Measurements from ENCODE around the gene ANO3.

The ANO3 gene

DNA sequence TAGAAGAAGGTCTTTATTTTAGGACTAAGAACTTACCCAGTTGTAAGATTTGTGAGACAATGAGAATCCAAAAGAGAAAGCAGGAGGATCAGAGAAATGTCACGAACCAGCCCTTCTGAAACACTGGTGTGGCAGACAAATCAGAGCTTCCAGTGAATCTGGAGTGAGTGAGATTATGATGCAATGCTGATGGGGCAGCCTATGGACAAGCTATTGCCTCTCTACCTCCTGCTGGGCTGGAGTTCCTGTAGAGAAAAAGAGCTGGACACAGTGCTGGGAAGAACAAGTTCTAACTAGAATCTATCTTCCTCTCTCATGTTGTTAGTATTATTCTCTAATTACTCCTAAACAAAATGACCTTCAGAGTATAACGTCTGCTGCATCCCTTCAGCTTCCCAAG lies 12.0 kb upstream of the ANO3 start:
- H3K4me3 ChIP-seq (ENCODE audit: low read depth, low read length), result no peak overlapping the region
- TF ChIP-seq, protein P1, sequence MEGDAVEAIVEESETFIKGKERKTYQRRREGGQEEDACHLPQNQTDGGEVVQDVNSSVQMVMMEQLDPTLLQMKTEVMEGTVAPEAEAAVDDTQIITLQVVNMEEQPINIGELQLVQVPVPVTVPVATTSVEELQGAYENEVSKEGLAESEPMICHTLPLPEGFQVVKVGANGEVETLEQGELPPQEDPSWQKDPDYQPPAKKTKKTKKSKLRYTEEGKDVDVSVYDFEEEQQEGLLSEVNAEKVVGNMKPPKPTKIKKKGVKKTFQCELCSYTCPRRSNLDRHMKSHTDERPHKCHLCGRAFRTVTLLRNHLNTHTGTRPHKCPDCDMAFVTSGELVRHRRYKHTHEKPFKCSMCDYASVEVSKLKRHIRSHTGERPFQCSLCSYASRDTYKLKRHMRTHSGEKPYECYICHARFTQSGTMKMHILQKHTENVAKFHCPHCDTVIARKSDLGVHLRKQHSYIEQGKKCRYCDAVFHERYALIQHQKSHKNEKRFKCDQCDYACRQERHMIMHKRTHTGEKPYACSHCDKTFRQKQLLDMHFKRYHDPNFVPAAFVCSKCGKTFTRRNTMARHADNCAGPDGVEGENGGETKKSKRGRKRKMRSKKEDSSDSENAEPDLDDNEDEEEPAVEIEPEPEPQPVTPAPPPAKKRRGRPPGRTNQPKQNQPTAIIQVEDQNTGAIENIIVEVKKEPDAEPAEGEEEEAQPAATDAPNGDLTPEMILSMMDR (IDR thresholded peaks at IDR 0.05; ENCODE audit: borderline replicate concordance, insufficient read depth, low read depth, low read length), result no peak

DNA sequence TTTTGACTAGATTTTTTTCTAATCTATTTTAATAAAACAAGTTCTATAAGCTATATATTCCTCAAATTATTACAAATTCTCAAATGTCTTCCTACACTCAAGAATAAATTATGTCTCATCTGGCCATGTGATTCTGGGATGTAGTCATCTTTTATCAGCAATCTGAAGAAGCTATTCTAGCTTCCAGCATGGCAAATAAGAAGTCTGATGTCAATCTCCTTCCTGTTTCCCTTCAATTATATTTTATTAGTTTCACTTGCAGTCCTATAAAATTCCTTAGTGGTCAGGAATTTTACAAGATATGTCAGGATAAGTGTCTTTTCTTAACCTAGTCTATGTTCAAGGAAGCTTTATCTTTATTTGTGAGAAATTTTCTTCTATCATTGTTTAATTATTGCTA lies 10.4 kb upstream of the ANO3 start:
- TF ChIP-seq, protein P1 (IDR thresholded peaks at IDR 0.05; ENCODE audit: borderline replicate concordance, insufficient read depth, low read depth, low read length), result no peak
- H3K4me3 ChIP-seq (ENCODE audit: low read depth, low read length), result no peak overlapping the region

DNA sequence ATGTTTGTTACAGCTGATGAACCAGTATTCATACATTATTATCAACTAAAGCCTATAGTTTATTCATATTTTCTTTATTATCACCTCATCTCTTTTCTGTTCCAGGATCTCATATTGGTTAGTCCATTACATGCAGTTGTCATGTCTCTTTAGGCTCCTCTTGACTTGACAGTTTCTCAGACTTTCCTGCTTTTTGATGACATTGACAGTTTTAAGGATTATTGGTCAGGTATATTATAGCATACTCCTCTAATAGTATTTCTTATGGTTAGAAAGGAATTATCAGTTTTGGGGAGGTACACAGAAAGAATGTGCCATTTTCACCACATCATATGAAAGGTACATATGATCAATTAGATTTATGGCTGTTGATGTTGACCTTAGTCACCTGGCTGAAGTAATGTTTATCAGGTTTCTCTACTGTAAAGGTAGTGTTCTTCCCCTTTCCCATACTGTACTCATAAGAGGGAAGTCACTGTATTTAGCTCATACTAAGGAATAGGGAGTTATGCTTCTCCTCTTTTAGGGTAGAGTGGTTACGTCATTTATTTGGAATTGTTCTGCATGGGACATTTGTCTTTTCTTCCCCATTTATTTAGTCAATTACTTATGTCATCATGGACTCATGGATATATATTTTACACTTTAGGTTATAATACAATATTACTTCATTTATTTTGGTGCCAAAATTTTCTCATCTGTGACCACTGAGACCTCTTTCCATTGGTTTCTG lies 9.4 kb upstream of the ANO3 start:
- no peak overlapping the region for H3K4me3 ChIP-seq (ENCODE audit: low read depth, low read length)
- TF ChIP-seq, protein P1 (IDR thresholded peaks at IDR 0.05; ENCODE audit: borderline replicate concordance, insufficient read depth, low read depth, low read length), result no peak

DNA sequence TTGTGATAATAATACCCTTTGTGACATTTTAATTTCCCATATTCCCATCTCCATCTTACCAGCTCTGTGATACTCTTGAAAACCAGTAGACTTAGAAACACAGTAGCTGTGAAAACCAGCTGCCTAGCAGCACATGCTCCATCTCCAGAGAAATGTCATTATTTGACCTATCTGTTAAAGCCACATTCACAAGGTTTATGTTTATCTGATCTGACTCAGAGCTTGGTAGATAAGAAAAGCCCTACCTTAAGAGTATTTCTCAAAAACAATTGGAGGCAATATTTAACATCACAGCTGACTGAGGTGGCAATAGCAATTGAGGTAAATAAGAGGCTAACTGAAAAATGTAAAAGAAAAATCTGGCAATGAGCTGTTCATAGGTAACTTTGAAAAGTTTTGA lies 8.1 kb upstream of the ANO3 start:
- TF ChIP-seq, protein P1 (IDR thresholded peaks at IDR 0.05; ENCODE audit: borderline replicate concordance, insufficient read depth, low read depth, low read length), result no peak
- no peak overlapping the region for H3K4me3 ChIP-seq (ENCODE audit: low read depth, low read length)

DNA sequence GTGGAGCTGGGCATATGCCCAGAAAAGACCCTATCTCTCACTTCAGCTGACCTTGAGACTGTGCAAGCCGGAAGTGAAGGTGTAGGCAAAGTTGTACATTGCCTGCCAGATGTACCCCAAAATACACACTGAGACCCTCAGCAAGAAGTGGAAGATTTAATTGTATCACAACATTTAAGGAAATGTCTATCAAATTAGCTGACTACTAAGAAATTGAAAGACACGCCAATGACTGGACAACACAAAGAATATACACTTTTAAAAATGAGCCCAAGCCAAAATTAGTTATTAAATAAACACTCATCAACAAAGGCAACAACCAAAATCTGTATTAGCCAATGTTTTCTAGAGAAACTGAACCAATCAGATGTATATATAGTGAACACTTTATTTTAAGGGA lies 7.7 kb upstream of the ANO3 start:
- no peak overlapping the region for H3K4me3 ChIP-seq (ENCODE audit: low read depth, low read length)
- TF ChIP-seq, protein P1 (IDR thresholded peaks at IDR 0.05; ENCODE audit: borderline replicate concordance, insufficient read depth, low read depth, low read length), result no peak

DNA sequence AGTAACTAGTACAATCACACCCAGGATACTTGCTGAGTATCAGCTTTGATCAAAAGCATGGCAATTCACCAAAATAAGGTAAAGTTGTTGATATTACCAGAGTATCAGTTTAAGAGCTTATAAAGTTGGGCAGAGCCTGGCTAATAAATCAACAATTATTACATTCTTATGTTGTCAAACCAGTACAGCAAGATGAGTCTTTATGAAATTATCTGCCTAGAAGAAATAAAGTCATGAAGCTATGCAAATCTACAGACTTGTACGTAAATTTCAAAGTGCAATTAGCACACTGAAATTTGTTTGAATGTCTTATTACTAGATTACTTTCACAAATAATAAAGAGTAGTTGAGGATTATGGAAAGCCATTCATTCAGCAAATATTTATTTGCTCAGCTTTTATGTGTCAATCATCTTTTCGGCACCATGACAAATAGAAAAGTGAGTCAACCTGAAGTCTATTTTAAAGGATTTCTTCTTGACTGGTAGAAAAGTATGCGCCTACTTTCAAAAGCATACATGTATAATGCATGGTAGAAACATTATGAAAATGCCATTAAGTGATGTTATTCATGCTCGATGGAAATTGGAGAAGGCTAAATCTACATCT lies 5.0 kb upstream of the ANO3 start:
- TF ChIP-seq, protein P1 (IDR thresholded peaks at IDR 0.05; ENCODE audit: borderline replicate concordance, insufficient read depth, low read depth, low read length), result no peak
- H3K4me3 ChIP-seq (ENCODE audit: low read depth, low read length), result no peak overlapping the region

DNA sequence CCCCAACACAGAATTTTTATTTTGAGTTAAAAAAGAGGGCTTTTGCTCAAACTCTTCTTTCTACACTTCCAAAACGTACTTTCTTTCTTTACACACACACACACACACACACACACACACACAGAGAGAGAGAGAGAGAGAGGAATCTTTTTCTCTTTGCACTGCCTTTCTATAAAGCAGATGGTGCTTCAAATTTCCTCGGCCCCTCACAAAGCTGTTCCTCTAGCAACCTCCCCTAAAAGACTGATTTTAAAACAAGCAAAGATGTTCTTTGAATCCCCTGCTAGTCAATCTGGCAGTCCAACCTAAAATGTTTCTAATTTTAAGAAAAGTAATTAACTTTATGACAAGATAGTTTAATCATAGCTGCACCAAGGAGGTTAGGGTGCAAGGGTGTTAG lies 2.7 kb upstream of the ANO3 start:
- TF ChIP-seq, protein P1 (IDR thresholded peaks at IDR 0.05; ENCODE audit: borderline replicate concordance, insufficient read depth, low read depth, low read length), result no peak
- H3K4me3 ChIP-seq (ENCODE audit: low read depth, low read length), result no peak overlapping the region
